SH-SY5Y (cell line): ENCODE measurements around the gene GRAMD1B.

ENCODE experiments used
- GATA2 ChIP-seq: IDR thresholded peaks from 2 replicates; pipeline ENCODE4 v1.6.1; 2011; ENCODE audit warnings: mild to moderate bottlenecking, low read depth, low read length
- GATA3 ChIP-seq: IDR thresholded peaks from 2 replicates; pipeline ENCODE4 v1.6.1; 2011; ENCODE audit warnings: low read depth, mild to moderate bottlenecking, low read length, moderate library complexity

- TF ChIP-seq GATA3 = no peak
- no peak for TF ChIP-seq GATA2
These were observed 138.3 kb downstream of the GRAMD1B start for GRCh38 chr11:123568367-123568870.
